Measurements from ENCODE around the gene ROR2.

ROR2 gene

DNA sequence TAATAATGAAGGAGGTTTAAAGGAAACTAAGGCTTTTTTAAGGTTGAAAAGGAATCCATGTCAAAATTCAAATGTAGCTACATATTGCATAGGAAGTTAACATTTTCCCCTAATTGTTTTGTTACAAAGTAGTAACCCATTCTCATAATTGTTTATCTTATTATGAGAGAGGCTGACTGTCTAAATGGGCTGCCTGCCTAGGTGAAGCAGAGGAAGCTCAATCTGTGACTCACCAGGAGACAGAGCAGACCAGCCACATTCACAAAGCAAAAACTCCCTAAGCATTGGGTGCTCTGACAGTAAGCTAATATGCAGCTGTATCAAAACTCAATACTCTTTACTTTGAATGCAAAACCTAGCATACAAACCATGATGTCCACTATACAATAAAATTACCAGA lies 208.5 kb downstream of the ROR2 start:
- no peak for DNase-seq (ENCODE audit: low read depth in 2 of 2)

GRCh38 chr9:91740701-91741100 lies 209.3 kb downstream of the ROR2 start:
- no peak for DNase-seq (ENCODE audit: low read depth in 2 of 2)

GRCh38 chr9:91736898-91737601 lies 213.0 kb downstream of the ROR2 start:
- DNase-seq (ENCODE audit: low read depth in 2 of 2): no peak

DNA sequence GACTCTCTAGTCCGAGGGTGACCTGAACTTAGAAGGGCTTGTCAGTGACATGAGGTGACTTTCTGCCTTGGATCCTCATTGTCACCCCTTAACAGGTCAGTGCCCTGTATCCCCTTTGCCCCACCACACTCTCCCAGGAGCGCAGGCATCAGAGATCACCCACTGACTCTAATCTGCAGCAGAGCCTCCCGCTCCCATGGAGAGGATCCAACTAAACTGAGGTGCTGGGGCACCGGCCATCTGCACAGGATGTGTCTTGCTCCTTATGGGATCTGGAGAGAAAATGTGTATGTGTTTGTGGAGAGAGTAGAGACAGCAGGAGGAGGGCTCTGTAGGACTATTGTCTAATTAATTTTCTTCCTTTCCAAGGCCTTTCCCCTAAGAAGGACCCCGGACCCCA lies 213.7 kb downstream of the ROR2 start:
- DNase-seq (ENCODE audit: low read depth in 2 of 2): no peak

- DNase-seq (ENCODE audit: low read depth in 2 of 2): no peak
These were observed 215.0 kb downstream of the ROR2 start for GRCh38 chr9:91735049-91735448.

DNA sequence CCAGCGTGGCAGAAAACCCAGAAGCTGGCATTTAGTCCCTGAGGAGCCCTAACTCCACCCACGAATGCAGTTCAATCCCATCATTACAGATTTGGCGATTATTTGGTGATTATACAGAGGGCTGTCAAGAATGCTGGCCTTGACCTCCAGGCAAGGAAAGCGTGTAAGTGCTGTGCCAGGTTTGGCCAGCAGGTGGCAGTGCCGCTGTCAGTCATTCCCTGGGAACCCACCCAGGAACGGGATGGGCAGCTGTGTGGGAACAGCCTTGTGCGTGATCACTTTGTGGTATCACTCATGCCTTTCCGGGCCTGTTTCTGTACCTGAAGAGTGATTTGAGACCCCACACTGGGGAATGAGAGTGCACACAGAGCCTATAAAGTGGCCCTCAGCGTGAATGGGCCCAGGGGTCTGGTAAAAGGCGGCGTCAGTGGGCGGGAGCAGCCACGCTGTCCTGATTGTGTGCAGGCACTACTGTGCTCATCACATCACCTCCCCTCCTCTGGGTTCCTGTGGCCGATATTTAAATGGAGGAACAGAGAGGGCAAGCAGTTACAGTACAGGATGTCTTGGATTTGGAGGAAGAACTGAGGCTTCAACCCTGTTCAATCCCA lies 215.6 kb downstream of the ROR2 start:
- DNase-seq (ENCODE audit: low read depth in 2 of 2): peak; percentile 23 to 35

GRCh38 chr9:91733006-91733624 lies 216.9 kb downstream of the ROR2 start:
- DNase-seq (ENCODE audit: low read depth in 2 of 2): no peak

DNA sequence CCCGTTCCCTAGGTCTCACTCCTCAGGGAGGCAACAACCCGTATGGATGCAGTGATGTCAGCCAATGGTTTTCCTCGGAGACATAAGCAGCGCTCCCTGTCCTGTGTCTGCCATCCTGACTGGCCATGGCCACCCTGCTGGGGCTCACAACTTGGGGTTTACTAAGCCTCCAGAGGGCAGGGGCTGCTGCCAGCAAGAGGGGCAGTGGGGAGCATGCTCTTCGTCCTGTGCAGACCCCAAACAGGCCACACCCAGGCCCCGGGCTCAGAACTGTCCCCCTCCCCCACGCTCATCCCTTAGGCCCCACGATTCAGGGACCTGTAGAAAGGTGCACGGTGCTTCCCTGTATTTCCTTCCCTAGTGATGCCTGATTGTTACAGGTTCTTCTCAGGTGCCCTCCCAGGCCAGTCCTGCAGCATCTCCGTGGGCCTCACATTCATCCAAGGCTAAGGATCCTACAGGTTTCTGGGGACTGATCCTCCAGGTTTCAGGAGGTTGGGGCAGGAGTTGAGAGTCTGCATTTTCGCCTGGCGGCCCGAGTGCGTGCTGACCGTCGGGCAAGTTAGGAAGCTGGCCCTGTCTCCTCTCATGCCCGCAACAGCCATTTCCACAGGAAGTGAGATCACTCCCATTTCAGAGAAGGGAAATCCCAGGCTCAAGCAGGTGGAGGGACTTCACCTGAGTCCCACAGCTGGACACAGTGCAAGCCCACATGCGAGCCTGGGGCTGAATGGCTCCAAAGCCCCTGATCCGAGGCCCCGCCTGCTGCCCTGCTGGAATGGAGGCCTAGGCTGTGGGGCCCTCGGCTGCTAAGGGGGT lies 217.6 kb downstream of the ROR2 start:
- no peak for DNase-seq (ENCODE audit: low read depth in 2 of 2)

DNA sequence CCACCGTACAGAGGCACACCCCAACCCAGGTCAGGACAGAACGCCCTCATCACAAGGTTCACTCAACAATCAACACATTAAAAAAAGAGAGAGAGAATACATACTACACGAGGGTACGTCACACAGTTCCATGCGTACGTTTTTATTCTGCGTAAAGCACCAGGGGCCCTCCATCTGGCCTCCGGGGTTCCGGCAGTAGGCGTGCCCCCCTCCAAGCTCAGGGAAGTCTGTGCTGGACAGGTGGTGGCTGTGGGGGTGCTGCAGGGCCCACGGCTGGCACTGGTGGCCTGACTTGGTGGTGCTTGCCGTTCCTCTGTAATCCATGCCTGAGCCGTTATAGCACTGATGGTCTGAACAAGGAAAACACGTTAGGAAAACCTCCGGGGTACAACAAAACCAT lies 219.2 kb downstream of the ROR2 start:
- DNase-seq (ENCODE audit: low read depth in 2 of 2): no peak

- DNase-seq (ENCODE audit: low read depth in 2 of 2): no peak
These were observed 220.5 kb downstream of the ROR2 start for GRCh38 chr9:91729558-91729842.

DNA sequence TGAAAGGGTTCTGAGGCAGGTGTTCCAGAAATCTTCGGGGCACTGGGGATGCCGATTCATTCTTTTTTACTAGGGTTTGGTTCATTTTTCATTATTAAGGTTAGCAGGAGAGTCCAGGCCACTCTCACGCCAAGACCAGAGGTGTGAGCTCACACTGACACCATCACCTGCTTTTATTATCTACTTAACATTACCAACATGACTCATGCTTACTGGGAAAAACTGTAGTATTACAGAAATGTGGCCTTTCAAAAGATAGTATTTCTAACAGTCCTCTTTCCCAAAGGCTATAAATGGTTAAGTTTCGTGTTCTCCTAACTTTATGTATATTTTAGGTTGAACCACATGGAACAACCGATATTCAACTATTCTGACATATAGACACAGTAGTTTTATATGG lies 222.1 kb downstream of the ROR2 start:
- no peak for DNase-seq (ENCODE audit: low read depth in 2 of 2)

GRCh38 chr9:91727316-91727861 lies 222.6 kb downstream of the ROR2 start:
- DNase-seq (ENCODE audit: low read depth in 2 of 2): no peak

DNA sequence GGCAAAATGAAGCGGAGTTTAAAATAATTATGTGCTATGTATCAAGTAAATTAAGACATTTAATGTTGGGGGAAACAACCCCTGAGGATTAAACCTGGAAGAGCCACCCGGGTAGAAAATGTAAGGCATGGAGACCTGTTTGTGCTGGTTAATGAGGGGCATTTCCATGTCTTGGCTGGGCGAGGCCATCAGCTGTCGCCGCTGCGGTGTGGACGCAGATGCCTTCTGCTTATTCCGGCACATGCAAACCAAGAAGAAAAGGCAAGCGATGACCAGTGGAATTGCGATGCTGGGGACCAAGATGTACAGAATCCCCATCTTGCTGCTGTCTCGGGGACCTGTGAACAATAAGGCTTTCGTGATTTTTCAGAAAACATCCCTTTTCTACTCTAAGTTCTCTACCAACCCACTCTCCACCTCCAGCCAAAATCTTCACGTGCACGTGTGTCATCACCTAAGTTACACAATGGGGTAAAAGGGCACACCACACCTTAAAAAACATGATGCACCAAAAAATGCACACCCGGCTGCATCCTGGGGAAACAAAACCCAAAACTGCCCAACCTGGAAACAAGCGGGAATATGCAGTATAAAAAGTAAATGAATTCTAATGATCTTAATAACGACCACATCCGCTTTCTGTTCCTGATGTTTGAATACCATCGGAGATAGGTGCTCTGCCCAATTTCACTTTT lies 223.5 kb downstream of the ROR2 start:
- DNase-seq (ENCODE audit: low read depth in 2 of 2): no peak

- DNase-seq (ENCODE audit: low read depth in 2 of 2): no peak
These were observed 224.4 kb downstream of the ROR2 start for GRCh38 chr9:91725651-91726050.

GRCh38 chr9:91724609-91725505 lies 225.2 kb downstream of the ROR2 start:
- no peak for DNase-seq (ENCODE audit: low read depth in 2 of 2)

GRCh38 chr9:91724068-91724440 lies 226.0 kb downstream of the ROR2 start:
- no peak for DNase-seq (ENCODE audit: low read depth in 2 of 2)

GRCh38 chr9:91723420-91724067 lies 226.5 kb downstream of the ROR2 start:
- DNase-seq (ENCODE audit: low read depth in 2 of 2): no peak

- no peak for DNase-seq (ENCODE audit: low read depth in 2 of 2)
These were observed 229.0 kb downstream of the ROR2 start for GRCh38 chr9:91720751-91721705.

DNA sequence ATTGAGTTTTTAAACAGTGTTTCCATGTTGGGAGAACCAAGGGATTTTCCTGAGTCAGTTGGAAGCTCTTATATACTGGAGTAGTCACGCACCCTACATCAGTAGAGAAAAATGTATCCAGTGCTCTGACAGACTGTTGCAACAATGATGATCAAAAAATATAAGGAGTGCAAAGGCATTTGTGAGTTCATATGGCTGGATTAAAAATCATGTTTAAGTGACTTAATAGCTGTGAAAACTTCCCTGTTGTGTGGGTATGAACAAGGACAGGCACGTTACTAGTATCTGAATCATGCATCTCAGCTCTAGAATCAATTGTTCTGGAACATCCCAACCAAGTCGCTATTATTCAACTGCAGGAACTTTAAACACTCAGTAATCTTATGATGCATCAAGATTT lies 229.7 kb downstream of the ROR2 start:
- DNase-seq (ENCODE audit: low read depth in 2 of 2): no peak
